H1 (cell line): ENCODE results near the gene LAMA4. TPM values are rescaled to one million over a fixed set of nuclear protein-coding genes. Genes with fewer than 3 reads are reported as not detected.

Experiments used
- ASH2L ChIP-seq: fragments of 200-600, 300-600 bp; sonication (generic); IDR thresholded peaks from one replicate; pipeline ENCODE4 v1.7.1; 2017; ENCODE audit warnings: low read length
- HDAC2 ChIP-seq, 2 experiments: fragments of 300-600 bp in 1 of 2; sonication (generic) in 1 of 2; IDR thresholded peaks; 2 replicates each; pipeline ENCODE4 v1.6.1; 2011 to 2012; ENCODE audit warnings: low read depth in 2 of 2, low read length in 2 of 2, mild to moderate bottlenecking in 2 of 2, moderate library complexity in 2 of 2, borderline replicate concordance in 1 of 2, inconsistent platforms in 1 of 2
- HDAC6 ChIP-seq: IDR thresholded peaks from one replicate; pipeline ENCODE4 v1.7.1; 2012; ENCODE audit warnings: low read depth, mild to moderate bottlenecking, inconsistent platforms, low read length, moderate library complexity
- NANOG ChIP-seq: IDR thresholded peaks from 2 replicates; pipeline ENCODE4 v1.6.1; 2011; ENCODE audit warnings: low read length, low read depth, mild to moderate bottlenecking, inconsistent platforms; ENCODE audit not compliant: insufficient read depth, poor library complexity, severe bottlenecking
- POLR2A ChIP-seq, 2 experiments: IDR thresholded peaks; 1 replicate in 1 of 2; 2 replicates in 1 of 2; pipeline ENCODE4 v1.6.1; 2011; ENCODE audit warnings: low read depth in 2 of 2, low read length in 2 of 2, mild to moderate bottlenecking in 2 of 2; ENCODE audit errors: control extremely low read depth in 1 of 2
- polyA plus RNA-seq, 7 experiments: library from polyadenylated mRNA; depleted of rRNA in 3 of 7; stranded (reverse) in 5 of 7; unstranded in 2 of 7; fragments of >200 nt in 5 of 7; fragments of 200-250 nt in 2 of 7; gene quantifications; 1 replicate in 5 of 7; 2 replicates in 1 of 7; 4 replicates in 1 of 7; pipeline versions ENCODE4 v1.2.1 to v1.2.3, GENCODE V29; 2011 to 2013; ENCODE audit warnings: missing spikeins in 2 of 7, mixed read lengths in 2 of 7
- total RNA-seq: library from RNA; stranded (reverse); fragmentation: NEBNext Ultra II Directional; extraction: Animal tissue kit (Norgen Biotek cat#: 25700); gene quantifications from 2 replicates; pipeline ENCODE4 v1.2.1, GENCODE V29; 2021

Gene LAMA4
- total and polyA plus RNA-seq, 2 of the 8 experiments (the other 6 are each of a cell fraction or from before 2014, with no cell fraction given): 0.95 to 1.5 TPM

- TF ChIP-seq ASH2L (no peak), NANOG (no peak), HDAC6 (no peak), POLR2A (IDR thresholded peaks at IDR 0.05; ENCODE audit: control extremely low read depth in 1 of 2, low read depth in 2 of 2, low read length in 2 of 2) (no peak), HDAC2 (IDR thresholded peaks at IDR 0.05; ENCODE audit: borderline replicate concordance in 1 of 2, low read depth in 2 of 2, low read length in 2 of 2) (no peak)
Measured at GRCh38 chr6:112113918-112114317, 140.4 kb downstream of the LAMA4 start (continued).
